Measurements from ENCODE around the gene GALNTL6. TPM values are rescaled to one million over a fixed set of nuclear protein-coding genes. Genes with fewer than 3 reads are reported as not detected.
A peak's percentile ranks its signal among the peaks of the same experiment; 100 is the strongest.

The GALNTL6 gene
- total and polyA plus RNA-seq, 2 experiments from 2014 or later: not detected

DNA sequence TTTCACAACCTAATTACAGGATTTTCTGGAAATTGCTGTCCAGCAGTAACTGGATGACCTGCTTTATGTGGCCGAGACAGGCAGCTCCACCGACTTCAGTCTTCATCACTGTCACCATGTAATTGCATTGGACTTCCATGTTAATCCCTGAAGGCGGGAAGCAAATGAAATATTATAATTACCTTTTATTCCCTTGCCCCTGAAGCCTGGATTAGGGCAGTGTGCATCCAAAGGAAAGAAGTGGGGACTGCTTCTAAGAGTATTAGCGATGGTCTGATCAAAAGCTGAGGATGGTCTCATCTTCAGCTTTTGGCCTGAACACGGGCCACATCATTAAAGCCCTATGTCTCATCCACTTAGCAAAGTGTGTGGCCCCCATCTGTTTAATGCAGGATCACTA is 1043.8 kb downstream of the GALNTL6 start:
- Histone ChIP-seq H3K79me2 (ENCODE audit: insufficient read depth) (no peaks in the 10 kb centered on the region), H4K20me1 (ENCODE audit: insufficient read depth) (no peaks in the 10 kb centered on the region), H3K9ac (no peak overlapping the region), H3K4me2 (ENCODE audit: unreplicated experiment) (no peak overlapping the region), H3K27me3 (replicated peaks; ENCODE audit: insufficient read depth) (no peaks in the 10 kb centered on the region), H2AFZ (no peak overlapping the region), H3K9me2 (ENCODE audit: insufficient read depth) (no peaks in the 10 kb centered on the region), H3K9me3 (ENCODE audit: low read depth) (no peaks in the 10 kb centered on the region), H3K4me1 (ENCODE audit: insufficient read depth) (peaks cover 9% of the 10 kb centered on the region), H3K27ac (no peak overlapping the region), H3F3A (ENCODE audit: insufficient read depth) (no peaks in the 10 kb centered on the region), H3K36me3 (ENCODE audit: low read depth) (no peaks in the 10 kb centered on the region), H3K4me3 (no peak overlapping the region)
- TF ChIP-seq EZH2phosphoT487 (IDR thresholded peaks at IDR 0.05; ENCODE audit: insufficient read depth, low read depth): no peak
- no peak for TF ChIP-seq EZH2 (IDR thresholded peaks at IDR 0.05; ENCODE audit: insufficient read depth, poor library complexity, severe bottlenecking)
- in situ Hi-C loops (cut with MboI): no loop called here
- no peak for DNase-seq
- WGBS, 2 experiments (ENCODE audit: low coverage in 1 of 2, low lambda C conversion rate in 2 of 2, missing lambda C conversion rate in 2 of 2): 75 to 85% methylated on average over 5 of the region's 5 CpGs

- DNase-seq: peak; percentile 5
- no peaks in the 10 kb centered on the region for H3K79me2 ChIP-seq (ENCODE audit: insufficient read depth)
- H3F3A ChIP-seq (ENCODE audit: insufficient read depth): no peaks in the 10 kb centered on the region
- in situ Hi-C loops (cut with MboI): no loop called here
- no peaks in the 10 kb centered on the region for H3K27me3 ChIP-seq (replicated peaks; ENCODE audit: insufficient read depth)
- no peak overlapping the region for H3K27ac ChIP-seq
- H3K9ac ChIP-seq: no peak overlapping the region
- TF ChIP-seq EZH2 (IDR thresholded peaks at IDR 0.05; ENCODE audit: insufficient read depth, poor library complexity, severe bottlenecking) (no peak), EZH2phosphoT487 (IDR thresholded peaks at IDR 0.05; ENCODE audit: insufficient read depth, low read depth) (no peak)
- no peaks in the 10 kb centered on the region for H3K9me3 ChIP-seq (ENCODE audit: low read depth)
- H3K4me3 ChIP-seq: no peak overlapping the region
- no peaks in the 10 kb centered on the region for H3K9me2 ChIP-seq (ENCODE audit: insufficient read depth)
- H4K20me1 ChIP-seq (ENCODE audit: insufficient read depth): no peaks in the 10 kb centered on the region
- H2AFZ ChIP-seq: no peak overlapping the region
- 29 to 41% methylated on average over 3 of the region's 3 CpGs for WGBS, 2 experiments (ENCODE audit: low coverage in 1 of 2, low lambda C conversion rate in 2 of 2, missing lambda C conversion rate in 2 of 2)
- H3K4me2 ChIP-seq (ENCODE audit: unreplicated experiment): no peak overlapping the region
- H3K36me3 ChIP-seq (ENCODE audit: low read depth): no peaks in the 10 kb centered on the region
- H3K4me1 ChIP-seq (ENCODE audit: insufficient read depth): peaks cover 9% of the 10 kb centered on the region
These were observed 1045.6 kb downstream of the GALNTL6 start for GRCh38 chr4:172858731-172859230.

DNA sequence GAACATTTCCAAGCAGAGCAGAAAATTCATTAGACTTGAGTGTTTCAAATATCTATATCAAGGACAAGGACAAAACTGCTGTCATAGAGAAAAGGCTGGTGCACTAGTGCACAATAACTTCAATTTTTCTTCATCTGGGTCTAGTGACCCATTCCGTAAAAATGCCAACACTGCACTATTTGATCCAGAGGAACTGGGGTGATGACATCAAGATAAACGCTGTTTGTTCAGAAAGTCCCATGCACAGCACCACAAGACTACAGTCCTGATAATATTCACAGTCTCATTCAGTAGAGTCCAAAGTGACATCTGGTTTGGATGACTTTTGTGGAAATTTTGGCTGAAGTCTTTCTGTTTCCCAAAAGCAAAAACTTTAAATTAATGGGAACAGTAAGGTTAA is 1051.9 kb downstream of the GALNTL6 start:
- 0 to 2% methylated on average over 2 of the region's 2 CpGs for WGBS, 2 experiments (ENCODE audit: low coverage in 1 of 2, low lambda C conversion rate in 2 of 2, missing lambda C conversion rate in 2 of 2)
- DNase-seq: no peak

GRCh38 chr4:172865531-172866127 is 1052.4 kb downstream of the GALNTL6 start:
- no peaks in the 10 kb centered on the region for H4K20me1 ChIP-seq (ENCODE audit: insufficient read depth)
- H3K4me2 ChIP-seq (ENCODE audit: unreplicated experiment): no peak overlapping the region
- H3K27ac ChIP-seq: no peak overlapping the region
- no peaks in the 10 kb centered on the region for H3K36me3 ChIP-seq (ENCODE audit: low read depth)
- H3K27me3 ChIP-seq (replicated peaks; ENCODE audit: insufficient read depth): peaks cover 6% of the 10 kb centered on the region
- H2AFZ ChIP-seq: no peak overlapping the region
- WGBS, 2 experiments (ENCODE audit: low coverage in 1 of 2, low lambda C conversion rate in 2 of 2, missing lambda C conversion rate in 2 of 2): 30 to 32% methylated on average over 4 of the region's 4 CpGs
- H3F3A ChIP-seq (ENCODE audit: insufficient read depth): no peaks in the 10 kb centered on the region
- no peaks in the 10 kb centered on the region for H3K4me1 ChIP-seq (ENCODE audit: insufficient read depth)
- H3K9me3 ChIP-seq (ENCODE audit: low read depth): no peaks in the 10 kb centered on the region
- no peak overlapping the region for H3K9ac ChIP-seq
- H3K79me2 ChIP-seq (ENCODE audit: insufficient read depth): no peaks in the 10 kb centered on the region
- H3K9me2 ChIP-seq (ENCODE audit: insufficient read depth): no peaks in the 10 kb centered on the region
- in situ Hi-C loops (cut with MboI): no loop called here
- DNase-seq: no peak
- TF ChIP-seq EZH2 (IDR thresholded peaks at IDR 0.05; ENCODE audit: insufficient read depth, poor library complexity, severe bottlenecking) (no peak), EZH2phosphoT487 (IDR thresholded peaks at IDR 0.05; ENCODE audit: insufficient read depth, low read depth) (no peak)
- H3K4me3 ChIP-seq: no peak overlapping the region

More for the DNA sequence above, 1051.9 kb downstream of the GALNTL6 start:
- in situ Hi-C loops (cut with MboI): no loop called here
- TF ChIP-seq EZH2 (IDR thresholded peaks at IDR 0.05; ENCODE audit: insufficient read depth, poor library complexity, severe bottlenecking) (no peak), EZH2phosphoT487 (IDR thresholded peaks at IDR 0.05; ENCODE audit: insufficient read depth, low read depth) (no peak)
- Histone ChIP-seq H3K4me2 (ENCODE audit: unreplicated experiment) (no peak overlapping the region), H3K4me1 (ENCODE audit: insufficient read depth) (no peaks in the 10 kb centered on the region), H3K4me3 (no peak overlapping the region), H3K79me2 (ENCODE audit: insufficient read depth) (no peaks in the 10 kb centered on the region), H3F3A (ENCODE audit: insufficient read depth) (no peaks in the 10 kb centered on the region), H3K9me2 (ENCODE audit: insufficient read depth) (no peaks in the 10 kb centered on the region), H3K9ac (no peak overlapping the region), H3K36me3 (ENCODE audit: low read depth) (no peaks in the 10 kb centered on the region), H3K27ac (no peak overlapping the region), H4K20me1 (ENCODE audit: insufficient read depth) (no peaks in the 10 kb centered on the region), H3K9me3 (ENCODE audit: low read depth) (no peaks in the 10 kb centered on the region), H2AFZ (no peak overlapping the region), H3K27me3 (replicated peaks; ENCODE audit: insufficient read depth) (peaks cover 6% of the 10 kb centered on the region)
